Stimulated activated CD4-positive, alpha-beta T cell treated with anti-CD3 and anti-CD28 coated beads, Interleukin-4, amount 100 ng/mL, for 48 hours (primary cell): Measurements from ENCODE around the gene TOMM40L.
A peak's percentile ranks its signal among the peaks of the same experiment; 100 is the strongest.

Experiments used
- DNase-seq, 2 donors: peaks; one replicate each; pipeline ENCODE4 v3.0.0-alpha.2; 2020; ENCODE audit warnings: low read depth in 2 of 2

Gene TOMM40L

DNA sequence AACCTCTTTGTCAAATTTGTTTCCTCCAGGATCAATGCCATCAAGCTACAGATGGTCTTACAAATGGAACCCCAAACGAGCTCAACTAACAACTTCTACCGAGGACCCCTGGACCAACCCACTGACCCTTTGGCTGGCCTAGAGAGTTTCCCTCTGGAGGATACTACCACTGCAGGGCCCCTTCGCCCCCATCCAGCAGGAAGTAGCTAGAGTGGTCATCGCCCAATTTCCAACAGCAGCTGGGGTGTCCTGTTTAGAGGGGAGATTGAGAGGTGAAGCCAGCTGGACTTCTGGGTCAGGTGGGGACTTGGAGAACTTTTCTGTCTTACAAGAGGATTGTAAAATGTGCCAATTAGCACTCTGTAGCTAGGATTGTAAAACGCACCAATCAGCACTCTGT lies 31.2 kb downstream of the TOMM40L start:
- peak in 1 of 2 donors; percentile 9 for DNase-seq

DNA sequence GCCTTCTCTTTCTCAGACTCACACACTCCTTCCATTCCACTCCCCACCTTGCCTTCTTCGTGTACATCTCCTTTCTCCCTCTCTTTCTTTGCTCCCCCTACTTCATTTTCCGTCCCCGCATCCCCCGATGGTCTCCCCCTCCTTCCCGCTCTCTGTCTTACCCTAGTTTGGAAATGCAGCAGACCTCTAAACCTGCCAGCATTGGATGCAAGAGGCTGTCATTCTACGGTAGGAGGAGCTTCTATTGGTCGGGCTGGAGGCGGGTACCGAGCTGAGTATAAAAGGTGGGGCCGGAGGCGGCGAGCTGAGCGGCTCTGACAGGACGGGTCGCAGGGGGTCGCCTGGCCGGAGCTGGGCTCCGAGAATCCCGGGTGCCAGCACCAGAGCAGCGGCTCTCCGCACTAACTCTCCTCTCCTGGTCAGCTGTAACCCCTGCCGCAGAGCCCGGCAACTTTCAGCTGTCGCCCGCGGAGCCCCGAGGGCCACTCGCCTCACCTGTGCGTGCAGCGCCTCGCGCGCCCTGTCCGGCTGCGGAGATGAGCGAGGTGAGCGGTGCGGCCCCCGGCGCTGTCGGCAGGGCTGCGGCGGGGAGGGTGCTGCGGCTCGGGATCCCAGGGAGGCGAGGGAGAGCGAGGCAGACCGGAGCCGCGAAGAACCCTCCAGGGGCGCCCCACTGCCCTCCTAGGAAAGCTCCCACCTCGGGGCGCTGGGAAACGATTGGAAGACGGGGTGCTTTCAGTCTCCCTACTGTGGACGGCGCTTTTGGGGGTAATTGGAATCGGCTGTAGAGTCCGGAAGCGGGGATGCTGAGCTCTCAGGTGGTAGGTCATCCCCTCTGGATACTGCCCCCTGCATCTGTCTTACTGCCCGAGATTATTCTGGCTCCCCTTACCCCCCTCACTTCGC lies 32.8 kb downstream of the TOMM40L start, which contains the start of gene PCP4L1:
Gene PCP4L1, plus strand, starts transcription at position 307 of the 906 bp plus-strand sequence. Its CDS starts 230 bp downstream, at position 537.
- DNase-seq = peak; percentile 26 to 36

DNA sequence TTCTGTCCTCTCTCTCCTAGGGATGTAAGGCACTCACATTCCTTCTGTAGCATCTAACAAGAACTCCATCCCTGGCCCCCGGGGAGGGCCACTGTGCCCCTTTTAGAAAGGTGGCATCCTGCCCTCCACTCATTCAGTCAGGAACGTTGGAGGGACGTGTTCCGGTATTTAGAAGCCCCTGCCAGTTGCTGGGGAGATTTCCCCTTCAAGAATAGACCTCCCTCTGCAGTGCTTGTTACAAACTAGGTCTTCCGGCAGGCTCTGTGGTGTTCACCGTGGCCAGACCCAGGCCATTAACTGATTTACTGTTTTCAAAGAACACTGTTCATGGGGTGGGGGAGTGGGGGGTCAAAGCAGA lies 33.5 kb downstream of the TOMM40L start:
- no peak for DNase-seq

DNA sequence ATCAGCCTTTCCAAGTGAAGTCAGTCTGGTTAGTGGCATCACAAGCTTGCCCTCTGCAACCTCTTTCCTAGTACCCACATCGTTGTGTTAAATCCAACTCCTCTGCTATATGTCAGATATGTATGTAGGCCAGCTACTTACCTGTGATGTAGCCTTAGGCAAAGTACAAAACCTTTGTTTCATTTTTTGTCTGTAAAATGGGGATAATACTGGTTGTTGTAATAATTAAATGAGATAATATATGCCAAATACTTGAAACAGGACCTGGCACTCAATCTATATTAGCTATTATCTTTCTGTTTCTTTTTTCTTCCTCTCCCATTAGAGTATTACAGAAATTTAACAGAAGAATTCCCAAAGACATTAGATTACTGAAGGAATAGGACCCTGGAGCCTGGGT lies 33.9 kb downstream of the TOMM40L start:
- no peak for DNase-seq

DNA sequence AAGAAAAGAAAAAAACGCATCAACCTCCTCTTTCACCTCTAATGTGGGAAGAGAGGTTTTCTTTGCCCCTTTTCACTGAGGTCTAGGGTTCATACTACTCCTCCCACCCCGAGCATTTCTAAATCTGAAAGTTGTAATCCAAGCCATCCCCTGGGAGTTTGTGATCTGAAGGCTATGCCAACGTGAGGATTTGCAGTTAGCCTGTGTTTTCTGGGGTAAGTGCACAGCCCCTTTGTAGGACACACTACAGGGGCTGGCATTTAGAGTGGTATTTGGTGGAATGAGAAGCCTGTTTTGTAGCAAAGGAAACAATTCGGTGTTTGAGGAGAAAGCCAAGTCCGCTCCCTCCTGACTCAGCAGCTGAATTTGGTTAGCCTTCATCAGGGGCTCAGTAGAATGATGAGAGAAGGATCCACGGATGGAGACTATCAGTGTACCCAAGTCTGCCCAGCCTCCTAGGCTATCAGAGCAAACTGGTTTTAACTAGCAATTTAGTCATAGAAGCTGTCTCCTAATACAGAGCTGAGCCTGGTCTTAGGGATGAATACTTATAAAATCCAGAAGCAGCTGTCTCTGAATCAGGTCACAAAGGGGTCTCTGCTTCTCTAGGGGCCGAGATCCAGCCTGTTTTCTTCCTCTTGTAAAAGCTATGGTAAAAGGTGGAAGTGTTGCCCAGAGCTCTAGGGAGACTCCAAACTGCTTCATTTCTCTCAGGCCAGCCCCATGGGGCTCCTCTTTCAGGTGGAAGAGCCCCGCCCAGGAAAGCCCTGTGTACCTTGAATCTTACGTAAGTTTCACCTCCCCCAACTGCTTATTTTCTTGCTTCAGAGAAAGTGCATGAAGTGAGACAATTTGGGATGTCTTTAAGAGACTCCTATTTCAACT lies 34.8 kb downstream of the TOMM40L start:
- DNase-seq = no peak

DNA sequence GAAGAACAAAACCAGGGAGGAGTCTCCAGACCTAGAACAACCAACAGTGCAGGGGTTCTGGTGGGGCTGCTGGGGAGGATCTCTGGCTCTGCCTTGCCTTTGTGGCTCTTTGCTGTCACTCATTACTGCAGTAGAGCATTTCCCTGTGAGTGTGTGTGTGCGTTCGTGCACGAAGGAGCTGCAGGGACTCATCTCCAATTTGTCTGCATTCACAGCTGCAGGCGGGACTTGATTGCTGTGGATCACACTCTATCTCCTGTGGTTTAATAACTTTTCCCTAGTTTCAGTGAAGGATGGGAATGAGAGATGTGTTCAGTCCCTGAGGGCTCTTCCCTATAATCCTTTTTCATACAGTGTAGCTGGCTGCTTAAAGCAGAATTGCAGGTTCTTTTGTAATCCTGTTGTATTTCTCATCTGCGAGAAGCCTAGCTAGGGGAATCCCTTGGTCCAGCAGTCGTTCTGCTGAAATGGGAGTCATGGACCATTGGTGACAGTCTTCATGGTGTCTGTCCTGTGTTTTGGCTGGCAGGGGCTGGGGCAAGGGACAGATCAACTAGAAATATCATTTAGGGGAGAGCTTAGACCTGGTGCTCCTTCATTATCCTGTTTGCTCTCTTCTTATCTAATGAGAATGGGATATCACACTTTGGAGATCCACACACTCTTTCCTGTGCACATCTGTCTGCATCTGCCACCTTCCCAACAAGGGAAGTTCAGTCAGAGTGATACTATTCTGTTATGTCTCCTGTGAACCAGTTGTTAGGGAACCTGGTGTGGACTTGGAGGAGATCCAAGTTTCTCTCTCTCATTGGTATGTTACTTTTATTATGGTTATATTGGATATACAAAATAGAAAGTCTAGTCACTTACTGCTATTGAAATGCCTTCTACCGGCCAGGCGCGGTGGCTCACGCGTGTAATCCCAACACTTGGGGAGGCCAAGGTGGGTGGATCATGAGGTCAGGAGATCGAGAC lies 35.7 kb downstream of the TOMM40L start:
- DNase-seq = no peak

DNA sequence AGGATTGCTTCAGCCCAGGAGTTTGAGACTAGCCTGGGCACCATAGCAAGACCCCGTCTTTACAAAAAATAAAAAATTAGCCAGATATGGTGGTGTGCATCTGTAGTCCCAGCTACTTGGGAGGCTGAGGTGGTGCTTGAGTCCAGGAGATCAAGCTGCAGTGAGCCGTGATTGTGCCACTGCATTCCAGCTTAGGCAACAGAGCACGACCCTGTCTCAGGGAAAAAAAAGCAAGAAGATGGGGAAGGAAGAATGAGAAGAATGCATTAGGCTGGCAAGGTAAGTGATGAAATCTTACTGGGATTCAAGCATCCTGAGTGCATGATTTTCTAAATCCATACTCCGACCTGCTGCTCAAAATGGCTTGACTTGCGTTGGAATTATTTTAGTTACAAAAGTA lies 39.4 kb downstream of the TOMM40L start:
- no peak for DNase-seq

DNA sequence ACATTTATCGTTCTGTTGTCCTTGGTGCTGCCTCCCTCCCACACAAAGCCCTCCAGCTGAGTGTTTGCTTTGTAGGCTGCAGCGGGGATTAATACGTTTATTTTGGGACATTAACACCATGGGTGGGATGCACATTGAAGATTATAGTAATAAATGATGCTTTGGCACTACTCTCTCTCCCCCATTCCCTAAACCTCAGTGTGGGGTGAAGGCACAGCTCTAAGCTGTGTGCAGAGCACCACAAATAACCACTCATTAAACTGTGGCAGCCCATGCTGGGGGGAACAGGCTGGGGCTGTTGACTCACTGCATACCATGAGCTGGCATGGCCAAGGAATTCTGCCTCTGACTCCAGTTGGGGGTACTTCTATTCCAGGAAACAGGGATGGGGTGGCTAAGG lies 40.3 kb downstream of the TOMM40L start:
- DNase-seq = no peak

DNA sequence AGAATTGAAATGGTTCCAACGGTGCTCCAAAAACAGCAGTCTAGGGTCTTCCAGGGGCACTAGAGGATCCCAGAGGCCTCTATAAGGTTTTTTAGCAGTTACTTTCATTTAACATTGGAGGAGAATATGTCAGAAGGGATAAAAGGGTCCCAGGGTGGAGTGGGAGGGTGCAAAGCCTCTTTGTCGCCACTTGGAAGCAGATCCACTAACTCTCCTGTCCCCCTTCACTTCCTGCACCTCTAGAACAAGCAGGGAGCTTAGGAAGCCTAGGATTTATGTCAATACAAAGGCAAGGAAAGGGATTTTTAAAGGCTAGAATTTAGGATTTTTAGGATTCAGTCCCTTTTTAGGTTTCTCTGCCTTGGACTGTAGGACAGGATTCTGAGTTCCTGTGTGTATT lies 41.0 kb downstream of the TOMM40L start:
- no peak for DNase-seq

DNA sequence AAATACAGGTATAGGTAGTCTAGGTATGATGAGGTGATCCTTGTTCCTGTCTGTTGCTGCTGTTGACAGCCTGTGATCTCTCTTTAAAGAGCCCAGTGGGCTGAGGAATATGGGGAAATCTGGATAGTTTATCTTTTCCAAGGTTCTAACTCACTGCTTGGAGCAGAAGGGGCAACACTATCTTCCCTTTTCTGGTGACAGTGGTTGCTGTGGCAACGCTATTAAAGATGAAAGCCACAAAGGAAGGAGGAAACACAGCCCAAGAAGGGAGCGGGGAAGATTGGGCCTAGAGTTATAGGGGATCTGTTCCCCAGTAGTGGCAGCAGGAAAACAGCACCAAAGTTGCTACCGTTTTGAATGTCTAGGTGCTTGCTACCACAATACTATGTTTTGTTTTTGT lies 41.5 kb downstream of the TOMM40L start:
- no peak for DNase-seq

DNA sequence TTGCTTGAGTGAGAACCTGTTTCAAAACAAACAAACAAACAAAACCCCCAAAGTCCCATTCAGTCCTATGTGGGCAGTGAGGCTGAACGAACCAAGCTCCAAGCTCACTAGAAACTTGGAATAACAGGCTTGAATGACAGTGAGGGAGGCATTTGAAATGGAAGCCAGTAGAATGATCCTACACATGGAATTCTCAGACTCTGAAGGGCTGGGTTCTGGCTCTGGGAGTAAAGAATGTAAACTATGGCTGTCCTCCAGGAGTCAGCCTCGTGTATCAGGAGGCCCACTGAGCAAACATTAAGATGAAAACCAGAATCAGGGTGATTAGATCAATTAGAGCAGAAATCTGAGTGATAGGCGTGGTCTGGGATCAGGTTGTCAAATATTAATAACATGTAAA lies 47.5 kb downstream of the TOMM40L start:
- no peak for DNase-seq

DNA sequence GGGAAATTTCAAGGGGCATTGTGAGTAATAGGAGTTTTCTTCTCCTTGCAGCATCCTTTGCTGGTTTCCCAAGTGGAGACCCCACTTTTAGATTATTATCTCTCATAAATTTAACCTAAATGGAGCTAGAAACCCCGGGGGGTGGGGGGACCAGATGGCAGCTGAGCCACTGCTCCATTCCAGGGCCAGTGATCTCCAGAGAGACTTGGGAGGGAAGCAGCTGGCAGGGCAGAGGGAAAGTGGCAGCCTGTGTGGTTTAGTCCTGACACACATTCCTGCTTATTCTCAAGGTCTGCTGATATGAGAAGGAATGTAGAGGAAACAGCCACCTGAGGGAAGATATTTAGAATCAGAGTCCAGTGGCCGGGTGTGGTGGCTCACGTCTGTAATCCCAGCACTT lies 49.0 kb downstream of the TOMM40L start:
- DNase-seq = no peak
